ENCODE measurements around the gene TCN1.
"Not testable (repeated sequence)": the region's sequence is repeated elsewhere in the genome, so short reads cannot be mapped to it uniquely, and the experiment has no call there.

Gene TCN1

DNA sequence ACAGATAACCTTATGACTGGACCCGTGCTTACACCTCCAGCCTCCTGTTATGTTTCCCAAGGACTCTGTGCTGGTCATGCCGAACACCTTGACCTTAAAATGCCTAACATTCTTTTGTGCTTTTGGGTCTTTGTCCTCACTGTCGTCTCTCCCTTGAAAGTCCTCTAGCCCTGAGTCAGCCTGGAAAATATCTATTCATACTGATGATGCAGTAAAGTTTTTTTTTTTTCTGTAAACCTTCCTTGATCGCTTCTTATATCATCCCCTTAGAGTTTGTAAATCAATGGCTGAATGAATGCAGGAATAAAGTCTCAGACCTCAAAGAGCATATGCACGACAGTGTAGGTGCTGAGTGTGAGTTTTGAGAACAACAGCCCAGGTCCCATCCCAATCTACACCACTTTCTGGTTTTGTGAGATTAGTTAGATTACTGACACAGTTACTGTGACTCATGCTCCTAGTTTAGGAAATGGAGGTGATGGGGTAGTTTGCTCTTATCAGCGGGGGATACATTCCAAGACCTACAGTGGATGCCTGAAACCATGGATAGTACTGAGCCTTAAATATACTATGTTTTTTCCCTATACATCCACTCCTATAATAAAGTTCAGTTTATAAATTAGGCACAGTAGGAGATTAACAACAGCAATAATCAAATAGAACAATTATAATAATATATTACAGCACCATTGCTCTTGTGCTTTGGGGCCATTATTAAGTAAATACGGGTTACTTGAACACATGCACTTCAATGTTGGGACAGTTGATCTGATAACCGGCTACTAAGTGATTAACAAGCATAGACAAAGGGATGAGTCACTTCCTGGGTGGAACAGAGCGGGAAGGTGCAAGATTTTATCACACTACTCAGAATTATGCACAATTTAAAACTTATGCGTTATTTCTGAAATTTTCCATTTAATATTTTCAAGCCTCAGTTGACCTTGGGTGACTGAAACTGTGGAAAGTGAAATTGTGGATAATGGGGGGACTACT, 8.6 kb downstream of the TCN1 start:
- peak; percentile 47 for DNase-seq

DNA sequence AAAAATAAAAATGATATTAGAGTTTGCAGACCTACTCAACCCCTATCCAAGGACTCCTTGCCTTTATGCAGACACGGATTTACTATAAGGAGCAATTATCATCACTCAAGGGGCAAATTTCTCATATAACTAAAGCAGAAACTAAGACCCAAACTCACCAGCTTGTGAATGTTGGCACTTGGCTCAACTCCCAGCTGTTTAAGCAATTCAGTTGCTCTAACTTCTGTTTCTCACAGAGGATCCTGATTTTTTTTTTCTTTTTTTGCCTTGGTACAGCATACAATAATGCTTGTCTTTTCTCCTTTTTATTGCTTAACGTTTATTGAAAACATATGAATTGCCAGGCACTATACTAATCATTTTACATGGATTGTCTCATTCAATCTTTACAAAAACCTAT, 11.4 kb downstream of the TCN1 start:
- no peak for DNase-seq

DNA sequence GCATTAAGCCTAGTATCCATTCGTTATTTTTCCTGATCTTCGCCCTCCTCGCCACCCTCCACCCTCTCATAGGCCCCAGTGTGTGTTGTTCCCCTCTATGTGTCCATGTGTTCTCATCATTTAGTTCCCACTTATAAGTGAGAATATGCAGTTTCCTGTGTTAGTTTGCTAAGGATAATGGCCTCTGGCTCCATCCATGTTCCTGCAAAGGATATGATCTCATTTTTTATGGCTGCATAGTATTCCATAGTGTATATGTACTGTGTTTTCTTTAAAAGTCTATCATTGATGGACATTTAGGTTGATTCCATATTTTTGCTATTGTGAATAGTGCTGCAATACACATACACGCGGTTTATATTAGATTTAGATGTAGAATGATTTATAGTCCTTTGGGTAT, 14.9 kb downstream of the TCN1 start:
- not testable (repeated sequence) for DNase-seq

DNA sequence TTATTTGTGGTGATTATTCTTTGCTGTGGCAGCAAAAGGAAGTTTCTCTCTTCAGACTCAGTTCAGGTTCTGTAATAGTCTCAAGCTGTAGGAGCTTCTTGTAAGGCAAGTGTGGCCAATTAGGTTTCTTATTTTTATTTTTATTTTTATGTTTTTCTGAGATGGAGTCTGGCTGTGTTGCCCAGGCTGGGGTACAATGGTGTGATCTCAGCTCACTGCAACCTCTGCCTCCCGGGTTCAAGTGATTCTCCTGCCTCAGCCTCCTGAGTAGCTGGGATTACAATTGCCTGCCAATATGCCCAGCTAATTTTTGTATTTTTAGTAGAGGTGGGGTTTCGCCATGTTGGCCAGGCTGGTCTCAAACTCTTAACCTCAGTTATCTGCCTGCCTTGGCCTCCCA, 16.7 kb downstream of the TCN1 start:
- not testable (repeated sequence) for DNase-seq

DNA sequence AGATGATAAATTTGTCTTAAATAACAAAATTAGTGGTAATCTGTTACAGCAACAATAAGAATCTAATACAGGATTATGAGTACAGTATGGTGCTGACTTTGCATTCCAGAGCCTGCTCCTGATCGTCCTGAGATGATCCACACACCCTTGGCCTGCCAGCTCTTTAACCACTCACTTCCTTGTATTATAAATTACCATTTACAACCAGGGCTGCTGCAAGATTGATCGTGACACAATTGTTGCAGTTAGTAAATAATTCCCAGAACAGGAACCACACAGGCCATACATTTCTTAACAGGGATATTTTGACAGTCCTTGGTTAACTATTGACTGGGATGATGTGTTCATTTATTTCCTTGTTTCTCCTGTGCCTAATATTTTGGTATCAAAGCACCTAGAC, 17.2 kb downstream of the TCN1 start:
- DNase-seq, result no peak

DNA sequence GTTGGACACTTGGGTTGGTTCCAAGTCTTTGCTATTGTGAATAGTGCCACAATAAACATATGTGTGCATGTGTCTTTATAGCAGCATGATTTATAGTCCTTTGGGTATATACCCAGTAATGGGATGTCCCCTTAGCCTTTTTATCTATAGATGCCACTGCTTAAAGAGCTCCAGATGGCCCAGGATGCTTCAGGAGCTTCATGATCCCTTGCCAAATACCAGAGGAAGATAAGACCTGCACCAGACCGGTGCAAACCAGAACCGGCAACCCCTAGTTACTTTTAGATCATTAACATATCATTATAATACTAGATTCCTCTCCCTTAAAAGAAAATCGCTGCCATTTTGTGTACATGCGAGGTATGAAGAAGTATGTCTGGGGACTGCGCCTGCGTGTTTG, 17.8 kb downstream of the TCN1 start:
- not testable (repeated sequence) for DNase-seq

DNA sequence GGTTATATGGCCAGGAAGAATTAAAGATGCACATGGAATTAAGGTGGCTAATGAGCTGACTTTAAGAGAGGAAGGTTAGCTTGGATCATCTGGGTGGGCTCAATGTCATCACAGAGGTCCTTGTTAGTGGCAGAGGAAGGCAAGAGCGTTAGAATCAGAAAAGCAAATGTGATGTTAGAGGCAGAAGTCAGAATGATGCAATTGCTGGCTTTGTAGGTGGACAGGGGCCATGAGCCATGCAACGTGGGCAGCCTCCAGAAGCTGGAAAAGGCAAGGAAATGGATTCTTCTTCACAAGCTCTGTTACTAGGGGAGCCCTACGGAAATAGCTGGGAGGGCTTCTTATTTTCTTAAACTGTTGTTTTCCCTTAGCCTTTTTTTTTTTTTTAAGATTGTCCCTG, 18.7 kb downstream of the TCN1 start:
- DNase-seq, result no peak

DNA sequence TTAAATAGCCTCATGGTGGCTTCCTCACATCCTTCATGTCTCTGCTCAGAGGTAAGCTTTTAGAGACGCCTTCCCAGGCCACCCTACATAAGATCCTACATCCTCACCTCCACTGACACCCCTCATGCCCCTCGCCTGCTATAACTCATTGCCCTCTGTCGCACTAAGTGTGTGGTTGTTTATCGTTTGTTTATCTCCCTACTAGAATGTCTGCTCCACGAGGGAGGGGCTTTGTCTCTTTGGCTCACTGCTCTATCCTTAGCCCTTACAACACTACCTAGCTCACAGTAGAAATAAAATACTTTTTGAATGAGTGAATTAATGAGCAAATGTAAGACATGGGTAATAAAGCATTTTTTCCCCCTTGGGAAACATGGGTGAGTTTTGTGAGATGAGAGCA, 19.7 kb downstream of the TCN1 start:
- DNase-seq, result no peak

DNA sequence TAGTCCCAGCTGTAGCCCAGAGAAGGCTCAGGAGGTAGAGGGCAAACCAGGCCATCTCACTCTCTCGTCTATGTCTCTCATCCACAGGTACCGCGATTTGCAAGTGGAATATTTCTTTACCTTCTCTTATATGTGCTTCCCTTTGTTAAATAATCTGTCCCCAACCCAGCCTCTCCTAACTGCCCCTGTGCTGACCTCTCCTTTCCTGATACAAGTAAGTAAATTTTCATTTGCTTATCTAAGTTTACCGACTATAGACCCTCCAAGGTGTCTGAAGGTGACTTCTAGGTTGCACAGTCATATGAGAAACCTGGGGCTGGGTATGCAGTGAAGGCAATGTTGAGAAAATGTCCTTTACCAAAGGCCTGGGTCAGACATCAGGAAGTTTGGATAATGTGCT, 20.9 kb downstream of the TCN1 start, which contains the start of gene CBLIF:
Gene CBLIF, minus strand, starts transcription at position 101 of the 400 bp plus-strand sequence. Its CDS starts 46 bp downstream, at position 55.
- no peak for DNase-seq

DNA sequence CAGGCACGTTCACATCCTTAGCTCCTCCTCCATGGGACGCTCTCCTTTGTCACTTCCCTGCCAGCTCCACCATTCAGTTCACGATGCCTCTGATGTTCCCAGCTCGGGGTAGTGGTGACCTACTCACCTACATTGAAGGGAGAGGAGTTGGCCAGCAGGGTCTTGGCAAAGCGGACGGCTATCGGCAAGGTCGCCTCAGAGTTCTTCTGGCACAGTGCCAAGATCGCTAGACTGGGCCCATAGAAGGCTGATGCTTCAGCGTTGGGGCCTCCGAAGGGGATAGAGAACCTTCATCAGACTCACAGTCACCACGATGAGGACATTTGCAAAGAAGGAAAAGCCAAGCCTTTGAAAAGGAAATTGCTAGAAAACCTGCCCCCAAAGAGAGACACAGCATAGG, 24.0 kb downstream of the TCN1 start:
- no peak for DNase-seq

DNA sequence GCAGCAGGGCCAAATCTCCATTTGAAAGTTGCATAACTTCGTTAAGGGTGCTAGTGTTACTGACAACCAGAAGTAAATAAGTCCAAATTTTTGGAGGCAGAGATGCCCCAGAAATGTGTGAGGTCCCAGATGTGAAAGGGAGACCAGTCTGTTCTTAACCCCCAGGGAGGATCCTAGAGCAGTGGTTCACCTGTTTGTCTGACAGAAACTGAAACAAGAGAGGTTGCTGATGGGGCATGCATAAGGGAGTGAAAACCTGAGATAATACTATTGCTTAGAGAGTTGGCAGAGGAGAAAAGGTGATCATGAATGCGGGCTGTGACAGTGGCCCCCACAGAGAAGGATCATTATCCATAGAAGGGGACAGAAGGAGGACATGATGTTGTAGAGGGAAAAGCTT, 24.8 kb downstream of the TCN1 start:
- DNase-seq, result no peak

DNA sequence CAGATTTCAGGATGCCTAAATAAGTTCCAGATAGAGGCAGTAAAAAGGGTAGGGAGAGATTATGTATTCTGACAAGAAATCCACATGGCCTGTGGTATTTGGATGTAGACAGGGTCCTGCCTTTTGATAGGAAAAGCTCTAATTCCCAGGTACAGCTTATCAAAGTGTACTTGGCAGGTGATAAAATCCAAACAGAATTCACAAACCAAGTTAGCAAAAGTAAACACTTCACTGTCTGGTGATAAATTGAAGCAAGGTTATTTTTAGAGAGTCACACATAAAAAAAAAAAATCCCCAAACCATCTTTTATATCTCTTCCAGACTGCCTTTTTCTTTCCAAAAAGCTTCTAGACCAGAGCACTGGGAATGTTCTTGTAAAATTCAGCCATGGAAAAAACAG, 26.7 kb downstream of the TCN1 start:
- no peak for DNase-seq

DNA sequence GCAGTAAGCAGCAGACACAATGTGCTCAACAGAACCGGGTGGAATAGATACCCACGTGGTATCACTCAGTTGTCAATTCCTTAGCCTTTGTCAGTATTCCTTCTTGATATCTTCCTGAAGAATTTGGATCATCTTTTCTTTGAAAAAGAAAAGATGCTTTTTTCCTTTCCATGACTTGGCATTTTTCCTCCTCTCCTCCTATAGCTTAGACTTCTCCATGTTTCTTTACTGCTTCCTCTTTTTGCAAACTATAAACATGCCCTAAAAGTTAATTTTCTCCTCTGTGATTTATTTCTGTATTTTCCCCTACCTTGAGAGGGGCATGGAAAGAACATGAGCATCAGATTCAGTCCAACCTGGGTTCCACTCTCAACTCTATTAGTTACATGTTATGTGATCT, 32.7 kb downstream of the TCN1 start:
- no peak for DNase-seq

DNA sequence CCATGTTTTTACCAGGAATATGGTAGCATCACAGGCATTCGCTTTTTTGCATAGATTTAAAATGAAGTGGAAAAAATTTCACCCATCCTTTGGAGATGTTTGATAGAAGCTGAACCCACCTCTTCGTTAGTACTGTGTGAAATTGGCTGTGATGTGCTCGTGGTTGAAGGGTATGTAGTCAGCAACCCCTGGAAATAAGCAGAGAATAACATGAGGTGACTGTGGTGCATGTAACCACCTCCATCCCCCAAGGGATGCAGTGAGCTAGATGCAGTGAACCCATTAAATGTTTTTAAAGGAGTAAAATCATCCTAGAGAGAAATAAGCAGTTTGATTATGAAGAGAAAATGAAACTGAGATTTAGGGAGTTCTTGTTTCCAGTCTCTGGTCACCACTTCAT, 36.9 kb downstream of the TCN1 start:
- DNase-seq, result no peak

DNA sequence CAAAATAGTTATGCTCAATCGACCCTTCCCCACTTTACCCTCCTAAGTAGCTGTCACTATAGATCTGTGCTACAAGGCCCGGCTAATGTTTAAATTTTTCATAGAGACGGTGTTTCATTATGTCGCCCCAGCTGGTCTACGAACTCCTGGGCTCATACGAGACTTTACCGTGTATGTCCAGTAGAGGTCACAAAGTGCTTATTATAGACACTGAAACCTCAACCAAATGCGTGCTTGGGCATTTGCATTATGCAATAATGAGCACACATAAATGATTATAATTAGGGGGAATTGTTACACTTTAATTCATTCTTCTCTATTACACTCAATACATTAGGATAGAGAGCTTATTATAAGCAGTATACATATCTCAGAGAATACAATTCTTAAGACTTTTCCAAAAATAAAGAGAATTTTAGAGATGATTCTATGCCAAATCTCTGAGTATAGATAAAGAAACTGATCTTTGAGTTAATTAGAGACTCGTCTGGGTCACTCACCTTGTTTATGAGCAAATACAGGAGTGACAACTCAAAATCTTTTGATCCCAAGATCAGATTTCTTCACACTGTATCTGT, 43.2 kb downstream of the TCN1 start:
- DNase-seq, result peak; percentile 60

DNA sequence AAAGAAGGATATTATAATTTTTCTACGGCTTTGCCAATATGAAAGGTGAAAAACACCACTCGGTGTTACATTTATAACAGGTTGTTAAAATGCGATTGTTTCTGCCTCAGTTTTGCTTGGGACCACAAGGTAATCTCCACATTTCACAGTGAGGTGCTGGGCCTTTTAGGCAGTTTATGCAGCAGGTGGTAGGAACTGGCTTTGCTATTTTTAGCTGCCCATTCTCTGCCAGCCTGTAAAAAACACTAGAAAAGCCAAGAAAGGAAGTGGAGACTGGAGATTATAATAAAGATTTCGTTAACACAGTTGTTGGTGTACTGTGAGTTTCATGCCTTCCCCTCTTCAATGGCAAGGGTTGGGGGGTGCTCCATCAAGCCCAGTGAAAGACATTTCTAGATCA, 47.7 kb downstream of the TCN1 start:
- DNase-seq, result no peak

DNA sequence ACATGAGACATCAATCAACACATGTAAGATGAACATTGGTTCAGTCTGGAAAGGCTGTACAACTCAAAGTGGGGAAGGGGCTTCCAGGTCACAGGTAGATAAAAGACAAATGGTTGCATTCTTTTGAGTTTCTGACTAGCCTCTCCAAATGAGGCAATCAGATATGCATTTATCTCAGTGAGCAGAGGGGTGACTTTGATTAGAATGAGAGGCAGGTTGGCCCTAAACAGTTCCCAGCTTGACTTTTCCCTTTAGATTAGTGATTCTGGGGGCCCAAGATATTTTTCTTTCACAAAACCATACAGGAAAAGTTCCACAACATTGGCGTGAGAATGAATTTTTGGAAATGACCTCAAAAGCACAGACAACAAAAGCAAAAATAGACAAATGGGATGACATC, 49.9 kb downstream of the TCN1 start:
- DNase-seq, result not testable (repeated sequence)

DNA sequence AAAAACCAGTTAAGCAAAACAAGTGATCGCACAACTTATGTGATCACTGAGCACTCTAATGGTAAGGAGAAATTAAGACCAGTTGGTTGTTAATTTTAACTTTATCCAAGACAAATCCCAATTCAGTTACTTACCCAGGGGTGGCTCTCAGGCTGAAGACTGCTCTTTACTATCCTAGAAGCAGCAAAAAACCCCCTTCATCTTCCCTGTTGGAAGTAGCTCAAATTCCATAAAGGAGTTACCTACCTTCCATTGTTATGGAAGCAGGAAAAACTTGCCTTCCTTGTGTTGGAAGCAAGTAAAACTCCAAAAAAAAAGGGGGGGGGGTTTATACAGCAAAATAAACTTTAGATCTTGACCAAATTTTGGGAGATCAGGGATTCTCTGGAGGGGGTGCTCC, 50.5 kb downstream of the TCN1 start:
- DNase-seq, result no peak

DNA sequence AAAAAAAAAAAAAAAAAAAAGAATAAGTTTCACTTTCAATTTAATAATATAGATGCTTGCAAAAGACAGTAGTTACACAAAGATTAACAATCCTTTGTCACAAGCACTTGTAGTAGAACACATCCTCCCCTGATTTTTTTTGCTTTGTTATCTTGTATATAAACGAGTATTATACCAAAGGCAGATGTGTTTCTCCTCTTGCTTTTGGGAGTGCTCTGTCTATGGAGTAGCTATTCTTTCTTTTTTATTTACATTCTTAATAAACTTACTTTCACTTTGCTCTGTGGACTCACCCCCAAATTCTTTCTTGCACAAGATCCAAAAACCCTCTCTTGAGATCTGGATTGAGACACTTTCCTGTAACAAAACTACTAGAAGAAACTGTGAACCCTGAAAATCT, 52.3 kb downstream of the TCN1 start:
- no peak for DNase-seq

DNA sequence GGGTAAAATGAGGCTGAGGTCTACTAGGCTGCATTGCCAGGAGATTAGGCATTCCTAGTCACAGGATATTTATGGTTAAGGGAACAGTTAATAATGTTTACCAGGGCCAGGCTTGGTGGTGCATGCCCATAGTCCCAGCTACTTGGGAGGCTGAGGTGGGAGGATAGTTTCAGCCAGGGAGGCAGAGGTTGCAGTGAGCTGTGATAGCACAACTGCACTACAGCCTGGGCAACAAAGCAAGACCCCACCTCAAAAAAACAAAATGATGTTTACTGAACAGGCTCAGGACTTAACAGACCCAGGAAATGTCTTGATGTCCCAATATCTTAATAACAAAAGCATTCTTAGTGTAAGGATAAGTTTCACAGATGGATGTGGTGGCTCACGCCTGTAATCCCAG, 52.9 kb downstream of the TCN1 start:
- no peak for DNase-seq

DNA sequence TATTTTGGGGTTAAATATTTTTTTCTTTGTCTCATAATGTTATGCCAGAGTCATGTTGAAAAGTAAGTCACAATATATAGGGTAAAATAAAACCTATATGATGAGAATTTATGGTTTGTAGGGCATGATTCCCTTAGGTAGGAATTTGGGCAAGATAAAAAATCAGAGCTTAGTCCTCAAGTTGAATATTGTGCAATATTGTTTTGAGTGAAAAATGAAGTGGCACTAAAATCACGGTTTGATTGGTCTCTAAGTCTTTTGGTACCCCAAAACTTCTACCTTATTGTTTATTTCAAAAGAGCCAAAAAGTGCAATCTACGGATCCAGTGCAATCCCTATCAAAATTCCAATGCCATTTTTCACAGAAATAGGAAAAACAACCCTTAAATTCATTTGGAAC, 54.1 kb downstream of the TCN1 start:
- no peak for DNase-seq

DNA sequence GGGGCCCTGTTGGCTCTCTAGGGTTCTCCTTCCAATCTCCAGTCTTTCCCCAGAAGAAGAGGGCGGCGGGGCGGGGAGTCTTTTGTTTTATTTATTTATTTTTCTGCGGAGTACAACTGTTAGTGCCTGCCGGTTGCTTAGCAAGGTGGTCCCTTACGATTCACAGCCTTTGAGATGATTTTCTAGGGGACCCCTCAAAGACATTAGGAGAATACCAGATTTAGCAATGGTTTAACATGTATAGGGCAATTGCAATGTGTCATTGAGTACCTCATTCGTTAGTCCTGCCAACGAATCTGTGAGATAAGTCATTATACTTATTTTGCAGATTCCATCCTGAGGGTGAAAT, 55.4 kb downstream of the TCN1 start:
- DNase-seq, result no peak

DNA sequence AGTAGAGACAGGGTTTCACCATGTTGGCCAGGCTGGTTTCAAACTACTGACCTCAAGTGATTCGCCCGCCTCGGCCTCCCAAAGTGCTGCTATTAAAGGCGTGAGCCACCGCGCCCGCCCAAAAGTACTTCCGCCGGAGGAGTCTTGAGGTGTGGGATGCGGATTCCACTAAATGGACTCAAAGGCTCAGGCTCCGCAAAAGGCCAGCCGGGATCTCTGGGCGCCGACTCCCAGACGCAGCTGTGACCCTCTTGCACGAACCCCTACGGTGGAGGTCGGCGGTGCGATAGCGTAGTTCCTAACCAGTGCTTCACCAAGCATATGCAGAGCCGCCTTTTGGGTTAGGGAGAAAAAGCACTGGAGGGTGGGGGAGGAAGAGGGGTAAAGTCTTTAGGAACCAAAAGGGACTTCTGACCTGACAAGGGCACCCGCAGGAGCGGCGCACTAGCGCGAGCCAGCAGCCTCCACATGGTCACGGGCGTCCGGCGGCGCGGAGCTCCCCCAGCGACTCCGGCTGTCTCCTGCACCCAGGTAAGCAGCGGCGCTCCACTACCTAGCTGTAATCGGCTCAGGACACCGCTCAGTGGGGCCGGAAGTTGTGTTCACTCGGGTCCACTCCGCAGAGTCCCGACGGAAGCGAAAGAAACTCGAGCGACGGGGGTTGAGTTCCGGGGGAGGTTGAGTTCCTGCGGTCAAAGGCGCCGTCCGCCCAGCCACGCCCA, 55.9 kb downstream of the TCN1 start, which contains the start of gene MRPL16:
Gene MRPL16, minus strand, starts transcription at position 590 of the 722 bp plus-strand sequence. Its CDS starts 120 bp downstream, at position 470.
- DNase-seq, result peak; percentile 94
